ENCODE data around the gene RAI1.
A peak's percentile ranks its signal among the peaks of the same experiment; 100 is the strongest.

GRCh38 chr17:17752821-17753321 is 71.6 kb downstream of the RAI1 start:
- TF ChIP-seq POLR2A (IDR thresholded peaks at IDR 0.05; ENCODE audit: low read length) = peak; percentile 5
- no peak for TF ChIP-seq GATA1 (IDR thresholded peaks at IDR 0.05; ENCODE audit: low read depth, low read length)

All from erythroblast (primary cell).